ENCODE results near the gene PITPNC1.
"Not testable (repeated sequence)": the region's sequence is repeated elsewhere in the genome, so short reads cannot be mapped to it uniquely, and the experiment has no call there.

PITPNC1 gene

GRCh38 chr17:67401106-67401505 is 24.0 kb downstream of the PITPNC1 start:
- no peak for DNase-seq (ENCODE audit: low read depth)

GRCh38 chr17:67401598-67402504 is 24.8 kb downstream of the PITPNC1 start:
- no peak for DNase-seq (ENCODE audit: low read depth)

GRCh38 chr17:67403065-67403464 is 26.0 kb downstream of the PITPNC1 start:
- DNase-seq (ENCODE audit: low read depth) = no peak

GRCh38 chr17:67403483-67403882 is 26.4 kb downstream of the PITPNC1 start:
- DNase-seq (ENCODE audit: low read depth) = no peak

GRCh38 chr17:67408455-67408830 is 31.4 kb downstream of the PITPNC1 start:
- DNase-seq (ENCODE audit: low read depth) = not testable (repeated sequence)

GRCh38 chr17:67411397-67411796 is 34.3 kb downstream of the PITPNC1 start:
- DNase-seq (ENCODE audit: low read depth) = no peak

GRCh38 chr17:67412032-67412431 is 35.0 kb downstream of the PITPNC1 start:
- DNase-seq (ENCODE audit: low read depth) = no peak

GRCh38 chr17:67412941-67413340 is 35.9 kb downstream of the PITPNC1 start:
- no peak for DNase-seq (ENCODE audit: low read depth)

- no peak for DNase-seq (ENCODE audit: low read depth)
Measured at GRCh38 chr17:67413388-67413787, 36.3 kb downstream of the PITPNC1 start.

GRCh38 chr17:67414130-67414529 is 37.0 kb downstream of the PITPNC1 start:
- no peak for DNase-seq (ENCODE audit: low read depth)

GRCh38 chr17:67414559-67414958 is 37.5 kb downstream of the PITPNC1 start:
- DNase-seq (ENCODE audit: low read depth) = no peak

- DNase-seq (ENCODE audit: low read depth) = no peak
Measured at GRCh38 chr17:67415291-67415690, 38.2 kb downstream of the PITPNC1 start.

- DNase-seq (ENCODE audit: low read depth) = no peak
Measured at GRCh38 chr17:67417507-67417906, 40.4 kb downstream of the PITPNC1 start.

- DNase-seq (ENCODE audit: low read depth) = no peak
Measured at GRCh38 chr17:67420994-67421393, 43.9 kb downstream of the PITPNC1 start.

GRCh38 chr17:67421869-67422273 is 44.8 kb downstream of the PITPNC1 start:
- DNase-seq (ENCODE audit: low read depth) = peak; percentile 96

GRCh38 chr17:67422296-67422695 is 45.2 kb downstream of the PITPNC1 start:
- DNase-seq (ENCODE audit: low read depth) = not testable (repeated sequence)

- DNase-seq (ENCODE audit: low read depth) = no peak
Measured at GRCh38 chr17:67422897-67423296, 45.8 kb downstream of the PITPNC1 start.

GRCh38 chr17:67425571-67426160 is 48.6 kb downstream of the PITPNC1 start:
- no peak for DNase-seq (ENCODE audit: low read depth)

- DNase-seq (ENCODE audit: low read depth) = no peak
Measured at GRCh38 chr17:67427424-67427823, 50.3 kb downstream of the PITPNC1 start.

GRCh38 chr17:67430515-67430914 is 53.4 kb downstream of the PITPNC1 start:
- DNase-seq (ENCODE audit: low read depth) = not testable (repeated sequence)

GRCh38 chr17:67431249-67432015 is 54.4 kb downstream of the PITPNC1 start:
- peak; percentile 67 for DNase-seq (ENCODE audit: low read depth)

GRCh38 chr17:67433248-67433924 is 56.3 kb downstream of the PITPNC1 start:
- no peak for DNase-seq (ENCODE audit: low read depth)

Data from HS-5 (cell line).